Left ventricle myocardium inferior (tissue), 1 donor: Measurements from ENCODE around the gene SLC8A1. TPM values are rescaled to one million over a fixed set of nuclear protein-coding genes. Genes with fewer than 3 reads are reported as not detected.

Source experiments
- DNase-seq: peaks from one replicate; pipeline ENCODE4 v3.0.0-alpha.2; 2020
- H3K27ac ChIP-seq: fragments of 200-600 bp; replicated peaks from 2 replicates; pipeline ENCODE4 v1.8.0; 2021
- H3K27me3 ChIP-seq: fragments of 200-600 bp; 2 replicates; pipeline ENCODE4 v1.8.0; 2021; ENCODE audit warnings: low read depth
- H3K36me3 ChIP-seq: fragments of 200-600 bp; 2 replicates; pipeline ENCODE4 v1.8.0; 2021
- H3K4me1 ChIP-seq: fragments of 200-600 bp; 2 replicates; pipeline ENCODE4 v1.8.0; 2021
- H3K4me3 ChIP-seq: fragments of 200-600 bp; 2 replicates; pipeline ENCODE4 v1.8.0; 2021; ENCODE audit warnings: mild to moderate bottlenecking, moderate library complexity
- H3K9me3 ChIP-seq: fragments of 200-600 bp; replicated peaks from 2 replicates; pipeline ENCODE4 v1.8.0; 2021
- intact Hi-C: fragments of 100-400 bp; cut with micrococcal nuclease; formaldehyde crosslinking; loops from one replicate; pipeline ENCODE4 v1.11.0; 2022
- total RNA-seq: library from RNA; stranded (reverse); fragmentation: NEBNext Ultra II Directional; extraction: Animal tissue kit (Norgen Biotek cat#: 25700); gene quantifications from one replicate; pipeline ENCODE4 v1.2.1, GENCODE V29; 2021
- TF ChIP-seq, protein P1 (sequence below): fragments of 200-600 bp; IDR thresholded peaks from 2 replicates; pipeline ENCODE4 v1.8.0; 2021; ENCODE audit warnings: antibody characterized with exemption, mild to moderate bottlenecking, borderline replicate concordance
- donor health status: DM: no; HTN: yes; CAD: no; lungs with severe emphysema.

The SLC8A1 gene
- total RNA-seq, 1 donor from 2014 or later: 990 TPM

- DNase-seq: no peak
- intact Hi-C loops: no loop called here
- Histone ChIP-seq H3K4me3 (no peak overlapping the region), H3K4me1 (peaks cover 13% of the 10 kb centered on the region), H3K9me3 (no peaks in the 10 kb centered on the region), H3K27ac (no peak overlapping the region), H3K27me3 (no peaks in the 10 kb centered on the region), H3K36me3 (no peaks in the 10 kb centered on the region)
- TF ChIP-seq, protein P1, sequence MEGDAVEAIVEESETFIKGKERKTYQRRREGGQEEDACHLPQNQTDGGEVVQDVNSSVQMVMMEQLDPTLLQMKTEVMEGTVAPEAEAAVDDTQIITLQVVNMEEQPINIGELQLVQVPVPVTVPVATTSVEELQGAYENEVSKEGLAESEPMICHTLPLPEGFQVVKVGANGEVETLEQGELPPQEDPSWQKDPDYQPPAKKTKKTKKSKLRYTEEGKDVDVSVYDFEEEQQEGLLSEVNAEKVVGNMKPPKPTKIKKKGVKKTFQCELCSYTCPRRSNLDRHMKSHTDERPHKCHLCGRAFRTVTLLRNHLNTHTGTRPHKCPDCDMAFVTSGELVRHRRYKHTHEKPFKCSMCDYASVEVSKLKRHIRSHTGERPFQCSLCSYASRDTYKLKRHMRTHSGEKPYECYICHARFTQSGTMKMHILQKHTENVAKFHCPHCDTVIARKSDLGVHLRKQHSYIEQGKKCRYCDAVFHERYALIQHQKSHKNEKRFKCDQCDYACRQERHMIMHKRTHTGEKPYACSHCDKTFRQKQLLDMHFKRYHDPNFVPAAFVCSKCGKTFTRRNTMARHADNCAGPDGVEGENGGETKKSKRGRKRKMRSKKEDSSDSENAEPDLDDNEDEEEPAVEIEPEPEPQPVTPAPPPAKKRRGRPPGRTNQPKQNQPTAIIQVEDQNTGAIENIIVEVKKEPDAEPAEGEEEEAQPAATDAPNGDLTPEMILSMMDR: no peak
Measured at GRCh38 chr2:40298026-40298425, 153.9 kb downstream of the SLC8A1 start.

DNA sequence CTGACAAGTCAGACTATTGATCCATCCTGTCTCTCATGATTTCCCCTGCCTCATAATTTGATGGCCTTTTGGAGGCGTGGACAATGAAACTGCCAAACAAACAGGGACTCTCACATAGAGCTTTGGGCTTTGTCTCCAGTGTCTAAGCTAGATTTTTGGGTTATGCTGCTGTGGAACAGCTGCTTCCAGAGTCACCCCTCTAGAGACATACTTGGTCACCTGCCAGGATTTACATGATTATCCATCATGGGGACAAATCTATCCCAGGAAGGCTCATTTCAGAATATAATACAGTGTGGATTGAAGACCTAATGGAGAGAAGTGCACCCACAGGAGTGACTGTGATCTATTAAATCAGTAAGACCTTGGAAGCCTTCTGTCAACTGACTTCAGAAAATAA, 159.6 kb downstream of the SLC8A1 start:
- no peak for DNase-seq
- intact Hi-C loops: no loop called here
- Histone ChIP-seq H3K9me3 (no peaks in the 10 kb centered on the region), H3K27ac (no peak overlapping the region), H3K4me3 (no peak overlapping the region), H3K27me3 (no peaks in the 10 kb centered on the region), H3K4me1 (peaks cover 40% of the 10 kb centered on the region), H3K36me3 (no peaks in the 10 kb centered on the region)
- TF ChIP-seq, protein P1: no peak

DNA sequence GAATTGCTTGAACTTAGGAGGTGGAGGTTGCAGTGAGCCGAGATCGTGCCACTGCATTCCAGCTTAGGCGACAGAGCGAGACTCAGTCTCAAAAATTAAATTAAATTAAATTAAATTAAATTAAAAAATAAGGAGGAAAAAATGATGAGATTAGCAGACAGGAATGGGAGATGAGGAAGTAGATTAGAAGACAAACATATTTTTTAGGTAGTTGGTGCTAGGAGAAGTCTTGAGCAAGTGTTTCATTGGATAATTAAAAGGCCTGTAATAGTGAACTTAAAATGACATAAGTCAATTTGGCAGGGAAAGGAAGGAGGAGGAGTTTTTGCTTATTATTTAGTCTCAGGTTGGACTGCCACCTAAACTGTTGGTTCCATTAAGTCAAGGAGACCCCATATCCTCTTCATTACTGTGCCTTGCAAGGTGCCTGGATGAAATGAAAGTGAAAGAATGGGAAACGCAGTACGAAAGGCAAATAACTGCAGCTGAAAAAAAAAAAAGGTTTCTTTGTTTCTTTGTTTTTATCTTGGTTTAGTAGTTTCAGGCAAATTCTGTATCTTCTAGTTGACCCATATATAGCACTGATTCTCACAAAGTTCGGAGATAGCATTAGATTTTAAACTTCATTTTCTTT, 162.0 kb downstream of the SLC8A1 start:
- Histone ChIP-seq H3K36me3 (no peaks in the 10 kb centered on the region), H3K4me1 (peaks cover 64% of the 10 kb centered on the region), H3K4me3 (peak overlapping the region; percentile 27), H3K27ac (no peak overlapping the region), H3K27me3 (no peaks in the 10 kb centered on the region), H3K9me3 (no peaks in the 10 kb centered on the region)
- DNase-seq: no peak
- intact Hi-C loops: no loop called here
- TF ChIP-seq, protein P1: no peak

GRCh38 chr2:40287773-40288172, 164.1 kb downstream of the SLC8A1 start:
- Histone ChIP-seq H3K27ac (no peak overlapping the region), H3K4me3 (no peak overlapping the region), H3K36me3 (no peaks in the 10 kb centered on the region), H3K9me3 (no peaks in the 10 kb centered on the region), H3K27me3 (no peaks in the 10 kb centered on the region), H3K4me1 (peaks cover 78% of the 10 kb centered on the region)
- TF ChIP-seq, protein P1: no peak
- intact Hi-C loops: no loop called here
- DNase-seq: no peak

DNA sequence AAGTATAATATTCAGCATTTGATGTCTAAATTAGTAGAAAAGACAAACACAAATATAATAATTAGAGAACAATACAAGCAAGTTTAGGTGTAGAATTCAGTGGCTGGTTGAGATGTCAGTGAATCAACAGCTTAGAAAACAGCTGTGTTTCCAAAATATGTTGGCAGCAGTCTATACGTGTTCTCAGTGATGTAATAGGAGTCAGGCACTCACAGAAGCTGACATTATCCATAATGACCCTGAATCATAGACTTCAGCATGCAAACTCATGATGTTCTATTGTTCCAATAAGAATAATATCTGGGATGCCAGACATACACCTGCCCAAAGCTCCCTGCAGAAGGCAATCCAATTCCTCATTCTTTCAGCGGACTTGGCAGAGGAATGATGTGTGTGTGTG, 164.7 kb downstream of the SLC8A1 start:
- DNase-seq: no peak
- H3K9me3 ChIP-seq: no peaks in the 10 kb centered on the region
- TF ChIP-seq, protein P1: no peak
- intact Hi-C loops: no loop called here
- no peak overlapping the region for H3K4me3 ChIP-seq
- H3K27ac ChIP-seq: peak overlapping the region; percentile 5
- peaks cover 78% of the 10 kb centered on the region for H3K4me1 ChIP-seq
- H3K27me3 ChIP-seq: no peaks in the 10 kb centered on the region
- no peaks in the 10 kb centered on the region for H3K36me3 ChIP-seq
